Central memory CD4-positive, alpha-beta T cell (primary cell): ENCODE data around the gene SRGAP3.

Experiments
- DNase-seq: peaks from one replicate; pipeline ENCODE4 v3.0.0; 2022

Gene SRGAP3

DNA sequence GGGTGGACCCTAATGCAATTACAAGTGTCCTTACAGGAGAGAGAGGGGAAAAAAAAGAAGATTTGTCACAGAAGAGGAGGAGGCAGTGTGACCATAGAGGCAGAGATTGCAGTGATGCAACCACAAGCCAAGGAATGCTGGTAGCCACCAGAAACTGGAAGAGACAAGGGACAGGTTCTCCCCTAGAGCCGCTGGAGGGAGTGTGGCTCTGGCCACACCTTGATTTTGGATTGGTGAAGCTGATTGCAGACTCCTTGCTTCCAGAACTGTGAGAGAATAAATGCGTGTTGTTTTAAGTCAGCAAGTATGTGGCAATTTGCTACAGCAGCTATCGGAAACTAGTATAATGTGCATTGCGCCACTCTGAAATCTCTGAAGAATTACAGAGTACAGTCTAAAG, 110.1 kb downstream of the SRGAP3 start:
- no peak for DNase-seq

DNA sequence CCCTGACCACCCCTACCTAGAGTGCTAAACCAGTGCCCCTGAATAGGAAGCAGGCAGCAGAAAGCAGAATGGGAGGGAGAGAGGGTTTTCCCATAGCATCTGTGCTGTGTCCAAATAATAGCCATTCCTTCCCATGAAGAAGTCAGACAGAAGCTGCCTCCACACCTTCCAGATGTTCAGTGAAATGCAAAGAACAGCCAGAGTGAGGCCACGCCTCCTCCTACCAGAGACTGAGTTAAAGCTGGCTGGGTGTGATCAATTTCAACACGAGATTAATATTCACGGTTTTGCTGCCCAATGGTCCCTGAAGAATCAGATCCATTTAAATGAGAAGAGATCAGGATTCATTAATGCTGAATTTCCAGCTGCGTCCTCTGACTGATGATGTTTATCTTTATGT, 111.8 kb downstream of the SRGAP3 start:
- no peak for DNase-seq

DNA sequence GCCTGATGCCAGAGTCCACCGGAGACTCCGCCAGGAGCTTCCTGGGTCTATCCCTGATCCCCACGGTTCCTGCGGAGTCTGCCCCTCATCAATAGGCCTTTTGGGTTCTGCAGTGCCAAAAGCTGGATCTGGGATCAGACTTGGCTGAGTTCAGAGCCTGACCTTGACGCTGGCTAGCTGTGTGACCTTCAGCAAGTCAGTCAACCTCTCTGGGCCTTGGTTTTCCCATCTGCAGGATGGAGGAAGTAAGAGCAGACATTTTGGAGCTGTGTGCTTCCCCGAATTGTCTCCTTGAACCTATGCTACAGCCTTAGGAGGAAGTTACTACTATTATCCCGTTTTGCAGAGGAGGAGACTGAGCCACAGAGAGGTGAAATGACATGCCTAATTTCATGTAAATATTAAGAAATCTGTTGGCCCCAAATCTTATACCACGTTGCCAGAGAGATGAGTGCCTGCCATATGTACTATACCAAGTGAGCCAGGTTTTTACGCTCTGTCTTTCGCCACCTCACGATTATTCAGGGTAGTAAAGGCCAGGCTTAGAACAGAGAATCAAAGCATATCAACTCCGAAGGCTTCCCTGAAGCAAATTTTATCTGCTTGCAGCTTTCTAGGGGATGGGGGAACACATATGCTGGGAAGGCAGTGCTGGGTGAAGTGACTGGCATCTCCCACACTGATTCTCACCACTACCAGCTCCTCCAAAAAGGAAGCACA, 112.5 kb downstream of the SRGAP3 start:
- DNase-seq, result no peak

DNA sequence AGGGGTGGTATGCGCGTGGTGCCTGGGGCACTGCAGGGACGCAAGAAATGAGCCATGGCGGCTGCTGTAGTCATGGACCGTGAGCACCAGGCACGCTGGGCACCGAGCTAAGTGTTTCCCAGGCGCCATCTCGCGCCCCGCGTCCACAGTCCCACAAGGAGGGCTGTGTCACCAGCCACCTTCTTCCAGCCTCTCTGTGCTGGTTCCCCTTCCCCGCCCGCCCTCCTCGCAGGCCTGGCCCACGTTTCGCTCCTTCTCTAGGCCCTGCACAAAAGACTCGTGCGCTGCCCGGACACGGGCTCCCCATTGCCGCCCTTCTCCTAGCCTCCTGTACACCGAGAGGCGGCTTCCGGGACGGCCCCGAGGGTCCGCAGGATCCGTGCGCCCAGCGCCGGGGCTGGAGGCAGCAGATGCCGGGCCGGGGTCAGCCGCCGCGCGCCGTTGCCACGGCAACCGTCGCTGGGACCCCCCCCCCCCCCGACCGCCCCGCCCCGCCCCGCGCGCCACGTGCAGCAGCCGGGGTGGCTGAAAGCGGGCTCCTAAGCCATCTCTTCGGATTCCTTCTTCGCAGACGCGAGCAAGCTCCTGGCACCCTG, 113.4 kb downstream of the SRGAP3 start:
- no peak for DNase-seq

DNA sequence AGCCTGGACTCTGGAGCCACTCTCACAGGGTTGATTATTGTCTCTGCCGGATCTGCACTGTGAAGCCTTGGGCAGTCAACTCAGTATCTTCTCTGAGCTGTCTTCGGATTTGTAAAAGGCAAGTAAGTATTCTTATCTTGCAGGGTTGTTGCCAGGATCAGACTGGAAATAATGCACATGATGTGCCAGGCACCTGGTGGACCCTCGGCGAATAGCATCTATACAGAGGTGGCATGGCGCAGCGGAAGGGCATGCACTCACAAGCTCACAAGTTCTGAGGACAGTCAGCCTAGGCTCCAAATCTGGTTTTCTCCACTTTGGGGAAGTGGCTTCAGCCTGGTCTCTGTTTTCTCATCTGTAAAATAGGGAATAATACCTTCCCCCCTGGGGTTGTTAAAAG, 113.9 kb downstream of the SRGAP3 start:
- no peak for DNase-seq

DNA sequence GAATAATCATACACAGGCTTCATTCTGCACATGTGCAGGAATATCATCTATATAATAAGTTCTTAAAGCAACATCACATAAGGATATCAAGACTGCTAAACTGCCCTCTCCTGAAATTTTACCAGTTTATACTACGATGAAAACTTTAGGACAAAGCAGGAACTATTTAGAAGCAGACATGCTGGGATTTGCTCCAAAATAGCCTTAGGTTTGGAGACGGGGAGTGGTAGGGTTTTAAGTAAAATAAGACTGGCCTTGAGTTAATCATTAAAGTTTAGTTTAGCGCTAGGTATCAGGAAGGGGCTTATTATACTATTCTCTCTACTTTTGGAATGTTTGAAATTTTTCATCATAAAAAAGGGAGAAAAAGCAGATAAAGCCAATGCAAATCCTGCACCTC, 115.8 kb downstream of the SRGAP3 start:
- DNase-seq, result no peak

DNA sequence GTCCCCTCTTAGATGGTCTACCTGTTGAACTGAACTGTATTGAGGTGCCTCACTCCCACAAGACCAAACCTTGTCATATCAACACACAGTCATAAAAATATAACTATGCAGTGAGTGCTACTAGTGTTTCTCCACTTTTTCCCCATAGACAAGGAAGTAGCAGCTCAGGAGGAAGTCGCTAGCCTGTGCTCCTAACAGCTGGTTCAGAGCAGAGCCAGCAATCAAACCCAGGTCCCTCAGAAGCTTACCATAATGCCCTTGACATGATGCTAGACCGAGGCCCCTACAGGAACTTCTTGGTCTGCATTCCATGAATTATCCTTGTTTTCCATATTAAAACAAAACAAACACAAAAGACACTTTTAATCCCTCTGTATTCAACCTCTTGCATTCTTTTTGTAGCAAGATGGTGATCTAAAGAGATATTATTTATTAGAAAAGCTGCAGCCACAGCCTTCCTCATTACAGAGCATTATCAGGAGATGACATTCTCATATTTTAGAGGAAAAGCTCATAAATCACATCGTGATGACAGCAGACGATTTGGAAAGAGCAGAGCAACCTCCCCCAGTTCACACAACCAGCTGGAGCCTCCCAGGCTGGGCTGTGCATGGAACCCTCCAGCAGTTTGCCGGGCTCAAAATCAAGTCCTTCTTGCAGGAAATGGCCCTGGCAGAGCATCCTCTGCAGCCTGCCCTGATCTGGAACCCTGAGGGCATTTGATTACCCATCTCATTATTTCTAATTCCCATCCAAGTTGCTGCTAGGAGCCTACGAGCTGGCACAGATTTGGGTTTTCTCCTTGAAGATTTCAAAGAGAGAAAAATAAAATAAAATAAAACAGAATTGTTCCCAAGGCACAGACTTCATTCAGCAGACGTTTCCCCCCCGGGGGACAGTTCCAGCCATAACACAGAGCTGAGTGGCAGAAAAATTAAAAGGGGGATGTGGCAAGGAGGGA, 118.8 kb downstream of the SRGAP3 start:
- no peak for DNase-seq

DNA sequence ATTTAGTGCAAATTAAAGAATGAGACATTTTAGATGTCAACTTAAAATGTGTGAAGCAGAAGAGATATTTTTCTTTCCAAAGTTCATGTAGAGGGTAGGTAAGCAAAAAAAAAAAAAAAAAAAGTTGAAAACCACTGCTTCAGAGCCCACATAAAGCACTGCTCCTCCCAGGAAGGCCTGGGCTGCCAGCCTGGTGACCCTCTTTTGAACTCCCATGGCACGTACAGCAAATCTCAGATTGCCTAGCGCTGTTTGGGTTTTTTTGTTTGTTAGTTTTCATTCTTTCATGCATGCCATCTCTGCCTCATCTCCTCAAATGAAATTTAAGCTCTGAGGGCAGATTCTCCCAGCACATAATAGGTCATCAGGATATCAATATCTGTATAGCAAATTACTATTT, 120.1 kb downstream of the SRGAP3 start:
- DNase-seq, result no peak

DNA sequence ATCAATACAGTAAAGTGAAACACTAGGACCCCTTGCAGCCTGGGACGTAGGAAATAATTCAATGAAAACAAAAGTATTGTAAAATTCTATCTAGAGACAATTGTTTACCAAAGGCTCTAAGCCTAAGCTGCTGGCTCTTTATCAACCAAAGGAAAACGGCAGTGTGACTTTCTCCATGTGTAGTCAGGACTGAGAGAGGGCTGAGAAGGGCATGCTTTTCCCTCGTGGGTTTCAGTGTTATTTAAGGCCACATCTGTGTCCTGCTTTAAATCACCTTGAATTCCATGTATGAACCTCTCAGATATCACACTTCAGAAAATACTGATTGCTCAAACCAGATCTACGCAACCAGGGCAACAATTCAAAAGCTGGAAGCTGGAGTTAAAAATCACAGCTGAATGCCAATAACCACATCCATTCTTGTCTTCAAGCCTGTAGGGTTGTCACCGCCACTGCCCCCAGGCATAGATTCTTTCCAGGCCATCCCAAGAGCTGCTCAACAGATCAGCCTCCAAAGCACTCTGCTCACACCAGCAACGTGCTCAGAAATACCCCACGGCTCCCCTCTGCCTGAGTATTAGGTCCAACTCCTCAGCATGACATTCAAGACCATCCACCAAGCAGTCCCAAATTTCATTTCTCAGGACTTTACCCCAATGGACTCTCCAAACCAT, 124.0 kb downstream of the SRGAP3 start:
- no peak for DNase-seq

DNA sequence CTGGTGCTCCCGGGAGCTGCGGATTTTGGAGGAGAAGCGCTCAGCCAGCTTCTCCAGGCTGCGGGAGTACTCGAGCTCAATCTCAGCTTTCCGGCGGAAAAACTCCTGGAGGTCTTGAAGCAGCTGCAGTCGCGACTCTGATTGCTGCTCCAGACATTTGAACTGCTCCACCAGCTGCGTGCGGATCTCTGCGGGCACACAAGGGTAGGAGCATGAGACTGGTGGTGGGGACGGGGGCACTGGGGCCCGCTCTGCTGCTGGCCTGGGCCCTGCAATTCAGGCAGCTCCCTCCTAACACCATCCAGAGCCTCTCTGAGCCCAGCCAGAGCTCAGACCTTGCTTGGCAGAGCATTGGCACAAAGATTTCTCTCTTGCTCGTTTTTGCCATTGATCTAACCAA, 124.7 kb downstream of the SRGAP3 start:
- no peak for DNase-seq

DNA sequence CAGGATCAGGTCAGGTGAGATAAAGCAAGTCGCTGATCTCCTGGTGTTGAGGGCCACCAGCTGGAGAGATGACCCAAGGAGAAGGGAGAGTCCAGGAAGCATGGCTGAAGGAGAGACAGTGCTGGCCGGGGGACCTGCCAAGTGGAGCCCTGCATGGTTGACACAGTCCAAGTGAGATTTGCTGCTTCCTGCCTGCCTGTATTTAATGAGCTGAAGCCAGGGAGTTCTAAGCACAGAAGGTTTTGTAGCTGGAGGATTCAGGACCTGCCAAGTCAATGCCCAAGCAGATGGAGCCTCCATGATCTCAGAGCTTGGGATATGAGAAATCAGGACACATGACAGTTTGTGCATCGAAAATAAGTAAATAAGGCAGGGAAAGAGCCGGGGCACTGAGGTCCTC, 125.6 kb downstream of the SRGAP3 start:
- no peak for DNase-seq

DNA sequence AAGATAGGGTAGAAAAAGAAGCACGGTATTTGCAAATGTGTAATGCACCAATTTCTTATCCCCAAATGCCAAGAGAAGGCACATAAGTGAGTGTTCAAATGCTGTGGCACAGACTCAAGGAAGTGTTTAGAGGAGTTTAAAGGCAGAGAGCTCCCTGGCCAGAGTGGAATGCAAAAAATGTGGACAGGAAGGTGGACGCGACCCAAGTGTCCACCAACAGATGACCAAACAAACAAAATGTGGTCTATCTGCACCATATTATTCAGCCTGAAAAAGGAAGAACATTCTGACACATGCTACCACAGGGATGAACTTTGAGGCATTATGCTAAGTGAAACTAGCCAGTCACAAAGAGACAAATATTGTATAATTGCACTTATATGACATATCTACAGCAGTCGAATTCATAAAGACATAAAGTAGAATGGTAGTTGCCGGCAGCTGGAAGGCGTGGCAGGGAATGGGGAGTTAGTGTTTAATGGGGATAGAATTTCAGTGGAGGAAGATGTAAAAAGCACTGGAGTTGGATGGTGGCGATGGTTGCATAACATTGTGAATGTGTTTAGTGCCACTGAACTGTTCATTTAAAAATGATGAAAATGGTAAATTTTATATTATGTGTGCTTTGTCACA, 126.6 kb downstream of the SRGAP3 start:
- no peak for DNase-seq

DNA sequence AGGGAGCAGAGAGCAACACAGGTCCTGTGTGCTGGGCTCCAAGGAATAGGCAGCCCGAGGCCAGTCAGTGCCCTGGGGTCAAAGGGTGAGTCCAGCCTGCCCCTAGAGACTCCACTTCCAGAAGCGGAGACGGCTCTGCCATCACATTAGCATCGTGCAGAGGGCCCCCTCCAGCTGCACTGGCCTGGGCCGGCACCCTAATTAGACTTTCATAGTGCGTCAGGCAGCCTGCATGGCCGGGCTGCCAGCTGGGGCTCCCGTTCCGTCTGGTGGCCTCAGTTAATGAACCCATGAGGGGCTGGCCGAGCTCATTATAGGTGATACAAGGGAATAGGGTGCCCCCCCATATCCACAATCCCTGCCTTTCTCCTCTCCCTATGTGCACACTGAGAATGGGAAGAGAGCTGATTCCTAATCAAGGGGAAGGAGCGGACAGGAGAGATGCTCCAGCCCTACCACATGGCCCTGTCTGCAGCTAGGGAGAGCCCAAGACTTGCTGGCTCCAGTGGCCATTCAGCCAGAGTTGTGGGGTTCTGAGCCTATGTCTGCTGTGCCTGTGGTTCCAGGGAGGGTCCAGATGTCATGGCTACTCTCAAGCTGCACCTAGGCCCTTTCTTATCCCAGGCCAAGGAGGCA, 128.0 kb downstream of the SRGAP3 start:
- no peak for DNase-seq

DNA sequence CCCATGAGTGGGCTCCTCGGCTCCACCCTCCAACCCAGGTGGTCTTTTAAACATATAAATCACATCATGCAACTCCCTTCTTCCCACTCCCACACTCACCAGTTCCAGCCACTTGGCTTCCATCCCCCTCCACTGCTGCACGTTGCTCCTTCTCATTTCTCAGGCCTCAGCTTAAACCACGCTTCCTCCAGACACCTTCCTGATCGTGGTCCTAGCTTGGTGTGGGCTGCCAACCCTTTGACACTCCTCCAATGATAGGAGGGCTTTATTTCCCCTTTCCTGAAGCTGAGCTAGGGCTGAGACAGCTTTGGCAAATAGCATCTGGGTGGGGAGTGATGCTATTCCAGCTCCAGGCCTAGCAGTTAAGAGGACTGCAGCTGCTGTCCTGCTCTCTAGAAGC, 130.1 kb downstream of the SRGAP3 start:
- no peak for DNase-seq

DNA sequence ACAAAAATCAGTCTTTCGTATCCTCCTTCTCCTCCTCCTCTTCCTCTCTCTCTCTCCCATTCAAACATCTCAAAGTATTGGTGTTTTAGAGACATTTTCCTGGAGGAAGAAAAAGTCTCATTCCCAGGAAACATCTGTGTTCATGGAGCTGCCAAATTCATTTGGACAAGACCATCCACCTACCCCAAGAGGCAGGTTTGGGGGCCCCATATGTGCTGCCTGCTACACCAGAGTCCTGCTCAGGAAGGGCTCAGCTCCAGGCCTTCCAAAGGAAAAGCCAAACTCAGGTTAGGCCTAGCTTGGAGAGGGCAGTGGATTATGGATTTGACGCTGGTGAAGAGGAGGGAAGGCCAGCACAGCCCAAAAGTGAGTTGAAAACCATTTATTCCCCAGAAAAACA, 131.2 kb downstream of the SRGAP3 start:
- no peak for DNase-seq

DNA sequence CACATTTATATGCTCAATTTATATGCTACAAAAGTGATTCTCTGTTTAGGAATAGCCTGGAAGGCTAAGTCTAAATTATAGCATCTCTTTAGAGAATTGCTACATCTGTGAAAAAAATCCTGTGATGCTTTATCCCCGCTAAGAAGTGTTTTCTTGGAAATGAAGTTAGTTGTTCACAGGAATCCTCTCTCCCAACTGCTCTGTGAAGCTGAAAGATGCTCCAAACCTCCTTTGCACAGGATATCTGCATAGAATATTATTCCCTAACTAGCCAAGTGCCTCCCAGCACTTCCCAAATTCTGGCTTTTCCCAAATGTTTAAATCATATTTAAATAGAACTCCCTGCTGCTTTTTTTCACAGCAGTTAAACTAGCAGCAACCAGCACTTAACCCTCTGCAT, 132.2 kb downstream of the SRGAP3 start:
- no peak for DNase-seq

DNA sequence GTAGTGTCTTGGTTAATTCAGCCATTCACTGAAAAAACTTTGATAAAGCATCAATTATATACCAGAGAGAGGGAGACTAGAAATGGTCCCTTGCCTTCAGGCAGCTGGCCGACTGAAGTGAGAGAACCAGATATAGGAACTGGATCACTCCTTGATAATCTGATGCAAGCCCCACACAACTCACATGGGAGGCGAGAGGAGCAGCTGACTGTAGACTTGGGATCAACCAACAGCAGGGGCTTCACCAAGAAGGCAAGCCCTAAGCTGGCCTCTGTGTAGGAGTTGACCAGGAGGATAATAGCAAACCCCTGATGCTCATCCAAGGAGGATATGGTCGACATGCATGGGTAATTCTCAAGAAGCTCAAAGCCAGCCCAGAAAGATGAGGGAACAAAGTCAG, 133.1 kb downstream of the SRGAP3 start:
- DNase-seq, result no peak

DNA sequence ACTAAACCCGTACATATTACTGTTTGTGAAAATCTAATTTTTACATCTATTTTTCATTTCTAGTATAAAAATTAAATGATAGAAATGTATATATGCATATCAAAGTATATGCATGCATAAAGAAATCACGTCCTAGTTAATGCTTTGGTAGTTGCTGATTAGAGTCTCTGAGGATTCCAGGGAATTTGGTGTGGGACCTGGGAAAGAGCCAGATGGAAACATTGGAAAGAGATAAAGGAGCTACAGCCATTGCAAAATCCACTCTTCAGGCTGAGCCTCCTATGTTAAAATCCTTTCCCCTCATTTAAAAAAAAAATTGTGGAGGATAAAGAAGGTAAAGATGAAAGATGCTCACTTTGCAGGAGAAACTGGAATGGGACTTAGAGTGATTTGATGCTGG, 134.1 kb downstream of the SRGAP3 start:
- no peak for DNase-seq

DNA sequence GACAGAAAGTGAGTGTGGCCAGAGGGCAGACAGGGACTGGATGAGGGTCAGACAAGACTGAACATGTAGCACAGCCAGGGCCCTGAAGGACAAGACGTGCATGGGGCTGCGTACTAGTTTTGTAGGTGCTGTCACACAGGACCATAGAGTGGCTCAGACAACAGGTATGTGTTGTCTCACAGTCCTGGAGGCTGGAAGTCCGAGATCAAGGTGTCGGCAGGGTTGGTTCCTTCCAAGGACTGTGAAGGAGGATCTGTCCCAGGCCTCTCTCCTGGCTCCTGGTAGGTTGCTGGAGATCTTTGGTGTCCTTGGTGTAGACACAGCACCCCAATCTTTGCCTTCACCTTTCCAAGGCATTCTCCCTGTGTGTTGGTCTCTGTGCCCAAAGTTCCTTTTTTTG, 136.4 kb downstream of the SRGAP3 start:
- DNase-seq, result no peak

DNA sequence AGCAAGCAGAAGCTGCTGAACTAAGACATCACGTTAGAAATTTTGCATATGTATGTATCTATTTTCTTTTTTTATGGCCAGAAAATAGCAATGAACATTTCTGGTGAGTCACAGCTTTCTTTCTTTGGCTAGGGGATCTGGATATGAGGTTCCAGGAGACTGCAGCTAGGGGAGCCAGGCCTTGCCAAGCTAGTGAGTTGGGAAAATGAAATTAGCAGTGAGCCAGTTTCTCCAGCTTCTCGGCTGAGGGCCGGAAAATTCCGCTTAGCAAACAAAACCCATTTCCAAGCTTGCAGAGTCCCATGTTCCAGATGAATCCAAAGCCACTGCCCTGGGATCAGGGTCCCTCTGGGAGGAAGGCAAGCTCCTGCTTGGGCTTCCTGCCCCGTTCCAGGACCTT, 137.6 kb downstream of the SRGAP3 start:
- DNase-seq, result no peak

DNA sequence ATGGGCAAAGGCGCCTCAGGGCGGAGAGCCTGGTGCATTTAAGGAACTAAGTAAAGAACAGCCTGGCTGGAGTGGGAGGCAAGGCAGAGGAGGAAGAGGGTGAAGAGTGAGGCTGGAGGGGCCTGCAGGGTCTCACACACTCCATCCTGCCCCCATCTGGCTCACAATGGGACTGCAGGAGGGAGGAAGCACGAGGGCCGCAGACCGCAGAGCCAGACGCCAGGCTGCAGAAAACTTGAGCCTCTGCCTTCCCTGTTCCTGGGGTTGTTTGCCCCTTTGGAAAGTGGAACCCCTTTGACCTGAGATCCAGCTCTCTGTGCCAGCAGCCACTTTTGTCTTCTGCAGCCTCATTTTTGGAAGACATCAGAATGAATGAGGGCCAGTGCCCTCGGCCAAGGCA, 138.0 kb downstream of the SRGAP3 start:
- DNase-seq, result no peak

DNA sequence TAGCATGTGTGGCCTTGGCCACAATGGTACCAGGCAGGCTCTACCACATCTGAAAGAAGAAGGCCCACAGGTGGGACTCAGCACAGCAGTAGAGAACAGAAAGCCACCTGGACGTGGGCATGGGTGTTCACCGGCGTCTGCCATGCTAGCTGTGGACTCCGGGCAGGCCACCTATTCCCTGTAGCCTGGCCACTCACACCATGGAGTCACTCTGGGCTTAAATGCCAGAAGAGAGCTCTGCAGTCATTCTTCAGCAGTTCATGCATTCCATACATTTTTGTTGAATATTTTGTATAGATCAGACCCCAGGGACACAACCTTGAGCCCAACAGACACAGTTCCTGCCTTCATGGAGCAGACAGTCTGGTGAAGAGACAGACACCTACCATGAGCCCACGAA, 138.6 kb downstream of the SRGAP3 start:
- DNase-seq, result no peak
